IgD-negative memory B cell (primary cell): ENCODE measurements around the gene VTN. TPM values are rescaled to one million over a fixed set of nuclear protein-coding genes. Genes with fewer than 3 reads are reported as not detected.

Experiments
- H3K27ac Mint-ChIP-seq, 3 donors: one replicate each; pipeline ENCODE4 v1.8.0; 2020 to 2022; ENCODE audit warnings: mild to moderate bottlenecking in 3 of 3, mixed read lengths in 3 of 3, moderate library complexity in 1 of 3
- H3K27me3 Mint-ChIP-seq: one replicate; pipeline ENCODE4 v1.8.0; 2021; ENCODE audit warnings: mixed read lengths
- H3K36me3 Mint-ChIP-seq: one replicate; pipeline ENCODE4 v1.8.0; 2020; ENCODE audit warnings: mild to moderate bottlenecking, mixed read lengths
- H3K4me1 Mint-ChIP-seq, 3 donors: one replicate each; pipeline ENCODE4 v1.8.0; 2020 to 2022; ENCODE audit warnings: mixed read lengths in 3 of 3, mild to moderate bottlenecking in 1 of 3
- H3K4me3 Mint-ChIP-seq, 4 donors: one replicate each; pipeline ENCODE4 v1.8.0; 2020 to 2022; ENCODE audit warnings: mild to moderate bottlenecking in 4 of 4, mixed read lengths in 4 of 4, moderate library complexity in 3 of 4
- H3K9me3 Mint-ChIP-seq, 3 donors: one replicate each; pipeline ENCODE4 v1.8.0; 2020 to 2021; ENCODE audit warnings: mixed read lengths in 3 of 3, mild to moderate bottlenecking in 1 of 3
- polyA plus RNA-seq: library from polyadenylated mRNA; unstranded; fragments of 300-500 nt; fragmentation: Illumina TruSeq; gene quantifications from one replicate; pipeline ENCODE4 v1.2.3, GENCODE V29; 2021

Gene VTN
- polyA plus RNA-seq, 1 donor from 2014 or later, result not detected

DNA sequence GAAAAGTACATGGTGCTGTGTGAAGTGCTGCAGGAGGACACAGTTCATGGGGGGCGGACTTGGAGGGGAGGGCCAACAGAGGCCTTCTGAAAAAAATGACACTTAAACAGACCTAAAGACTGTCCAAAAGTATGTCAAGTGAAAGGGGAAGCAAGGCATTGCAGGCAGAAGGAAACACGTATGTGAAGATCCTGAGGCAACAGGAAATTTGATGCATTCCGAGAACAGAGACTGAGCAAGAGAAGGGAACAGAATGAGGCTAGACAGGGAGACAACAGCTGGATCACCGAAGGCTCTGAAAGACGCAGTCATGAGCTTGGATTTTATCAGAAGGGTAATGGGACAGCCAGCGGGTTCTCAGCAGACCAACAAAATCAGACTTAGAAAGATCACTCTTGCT, 35.9 kb downstream of the VTN start:
- Mint-ChIP-seq H3K27me3 (no peaks in the 10 kb centered on the region), H3K36me3 (peaks cover 6% of the 10 kb centered on the region), H3K27ac (peak overlapping the region; percentile 78 to 96 (median 89)), H3K4me1 (peaks cover 14 to 32% (median 30%) of the 10 kb centered on the region in 3 donors), H3K4me3 (peak overlapping the region; percentile 96 to 100 (median 98)), H3K9me3 (no peaks in the 10 kb centered on the region)

DNA sequence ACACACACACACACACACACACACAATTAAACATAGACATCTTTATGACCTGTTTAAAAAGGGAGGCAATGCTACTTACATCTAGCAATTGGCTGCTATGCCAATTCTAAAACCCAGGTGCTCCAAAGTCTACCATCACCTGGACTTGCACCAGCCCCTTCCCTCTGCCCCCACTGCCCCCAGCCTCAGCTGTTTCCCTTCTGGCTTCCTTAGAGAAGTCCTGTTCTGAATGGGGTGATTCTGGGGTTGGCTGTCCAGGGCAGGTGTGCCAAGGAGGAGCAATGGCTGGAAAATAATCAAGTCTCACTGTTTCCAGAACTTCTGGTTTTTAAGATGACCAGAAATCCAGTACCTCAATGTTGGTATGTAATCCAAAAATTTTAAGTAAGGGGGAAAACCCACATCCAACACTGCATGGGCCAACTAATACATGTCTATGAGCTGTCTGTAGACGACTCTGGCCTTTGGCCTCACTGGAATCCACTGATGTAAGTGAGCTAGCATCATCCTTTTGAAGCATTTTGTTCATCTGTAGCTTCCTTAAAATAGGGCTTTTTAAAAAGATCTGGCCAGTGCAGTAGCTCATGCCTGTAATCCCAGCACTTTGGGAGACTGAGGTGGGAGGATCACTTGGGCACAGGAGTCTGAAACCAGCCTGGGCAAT, 36.9 kb downstream of the VTN start:
- H3K4me3 Mint-ChIP-seq, result peak overlapping the region; percentile 12 to 100 (median 98)
- H3K27me3 Mint-ChIP-seq, result no peaks in the 10 kb centered on the region
- H3K4me1 Mint-ChIP-seq, result peaks cover 14 to 32% (median 25%) of the 10 kb centered on the region in 3 donors
- no peaks in the 10 kb centered on the region for H3K9me3 Mint-ChIP-seq
- H3K27ac Mint-ChIP-seq, result peak overlapping the region in 1 of 3 donors; percentile 89
- H3K36me3 Mint-ChIP-seq, result peaks cover 9% of the 10 kb centered on the region

DNA sequence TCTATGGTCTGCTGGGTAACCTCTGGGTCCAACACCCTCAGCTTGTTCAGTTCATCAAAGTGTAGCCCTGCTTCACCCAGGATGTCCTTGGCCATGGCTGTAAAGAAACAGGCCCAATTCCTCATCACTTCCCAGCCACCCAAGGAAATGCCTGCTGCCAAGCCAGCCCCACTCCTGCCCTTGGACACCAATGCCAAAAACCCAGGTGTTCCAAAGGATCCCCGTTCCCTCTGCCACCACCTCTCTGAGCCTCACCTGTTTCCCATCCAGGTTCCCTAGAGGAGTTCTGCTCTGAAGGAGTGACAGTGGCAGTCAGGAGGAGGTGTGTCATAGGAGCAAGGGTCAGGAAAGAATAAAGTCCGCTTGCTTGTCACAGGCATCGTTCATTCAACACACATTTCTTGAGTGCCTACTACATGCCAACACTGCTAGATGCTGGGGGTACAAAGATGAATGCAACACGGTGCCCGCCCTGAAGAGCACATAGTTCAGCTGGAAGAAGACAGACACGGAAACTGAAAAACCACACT, 38.2 kb downstream of the VTN start:
- peaks cover 8 to 26% (median 19%) of the 10 kb centered on the region in 3 donors for H3K4me1 Mint-ChIP-seq
- peaks cover 9% of the 10 kb centered on the region for H3K36me3 Mint-ChIP-seq
- H3K4me3 Mint-ChIP-seq, result peak overlapping the region in 1 of 4 donors; percentile 52
- no peaks in the 10 kb centered on the region for H3K27me3 Mint-ChIP-seq
- no peaks in the 10 kb centered on the region for H3K9me3 Mint-ChIP-seq
- no peak overlapping the region for H3K27ac Mint-ChIP-seq

DNA sequence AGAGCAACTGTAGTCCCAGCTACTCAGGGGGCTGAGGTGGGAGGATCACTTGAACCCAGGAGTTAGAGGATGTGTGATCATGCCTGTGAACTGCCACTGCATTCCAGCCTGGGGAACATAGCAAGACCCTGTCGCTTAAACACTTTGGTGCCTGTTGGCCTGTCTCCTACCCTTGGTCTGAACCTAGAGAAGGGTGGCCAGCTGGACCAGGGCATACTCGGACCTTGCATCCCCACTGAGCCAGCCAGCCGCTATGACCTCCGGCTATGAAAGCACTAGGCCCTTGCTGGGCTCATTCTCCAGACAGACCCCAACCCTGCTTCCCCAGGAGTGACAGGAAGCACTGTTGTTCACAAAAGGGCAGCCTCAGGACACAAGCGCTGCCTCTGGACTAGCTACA, 39.4 kb downstream of the VTN start:
- Mint-ChIP-seq H3K4me1 (peaks cover 5 to 15% (median 12%) of the 10 kb centered on the region in 3 donors), H3K27me3 (no peaks in the 10 kb centered on the region), H3K4me3 (peak overlapping the region in 1 of 4 donors; percentile 33), H3K9me3 (no peaks in the 10 kb centered on the region), H3K36me3 (peaks cover 9% of the 10 kb centered on the region), H3K27ac (no peak overlapping the region)

DNA sequence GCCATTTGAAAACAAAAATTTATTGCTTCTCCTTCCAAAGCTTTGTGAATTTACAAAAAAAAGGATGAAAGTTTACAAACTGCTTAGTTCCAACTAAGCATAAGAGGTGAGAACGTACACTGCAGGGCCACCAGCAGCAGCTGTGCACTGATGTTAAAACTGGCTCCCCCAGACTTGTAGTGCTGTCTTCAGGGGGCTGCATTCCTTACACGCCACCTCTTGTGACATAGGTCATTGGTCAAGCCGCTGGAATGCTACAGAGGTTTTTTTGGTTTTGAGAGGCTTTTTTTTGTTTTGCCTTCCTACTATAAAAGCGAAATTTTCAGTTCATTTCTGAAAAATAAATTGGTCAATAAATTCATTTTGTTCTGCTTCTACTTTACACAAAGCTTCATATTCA, 41.8 kb downstream of the VTN start:
- H3K27me3 Mint-ChIP-seq, result no peaks in the 10 kb centered on the region
- no peaks in the 10 kb centered on the region for H3K9me3 Mint-ChIP-seq
- peak overlapping the region in 1 of 4 donors; percentile 20 for H3K4me3 Mint-ChIP-seq
- no peak overlapping the region for H3K27ac Mint-ChIP-seq
- peaks cover 0 to 2% (median 2%) of the 10 kb centered on the region in 3 donors for H3K4me1 Mint-ChIP-seq
- peaks cover 9% of the 10 kb centered on the region for H3K36me3 Mint-ChIP-seq

DNA sequence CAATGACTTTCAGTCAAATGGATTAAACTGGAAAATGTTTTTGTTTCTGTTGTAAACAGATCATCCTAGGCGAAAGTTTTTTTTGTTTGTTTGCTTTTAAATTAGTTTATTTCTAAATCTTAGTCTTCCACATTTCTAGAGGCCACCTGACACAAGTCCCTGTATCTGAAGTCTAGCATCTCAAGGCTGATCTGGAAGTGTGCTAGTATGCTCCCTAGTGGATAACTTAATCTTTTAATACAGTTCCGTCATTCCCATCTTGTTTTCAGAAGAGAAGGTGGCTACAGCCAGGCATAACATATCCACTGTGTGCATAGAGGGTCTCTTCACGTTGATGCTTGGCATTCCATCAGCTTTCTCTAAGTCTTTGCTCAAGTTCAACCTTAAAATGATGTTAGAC, 42.4 kb downstream of the VTN start:
- Mint-ChIP-seq H3K4me3 (peak overlapping the region in 1 of 4 donors; percentile 20), H3K36me3 (peaks cover 9% of the 10 kb centered on the region), H3K27me3 (no peaks in the 10 kb centered on the region), H3K4me1 (peaks cover 0 to 2% (median 2%) of the 10 kb centered on the region in 3 donors), H3K27ac (no peak overlapping the region), H3K9me3 (no peaks in the 10 kb centered on the region)

DNA sequence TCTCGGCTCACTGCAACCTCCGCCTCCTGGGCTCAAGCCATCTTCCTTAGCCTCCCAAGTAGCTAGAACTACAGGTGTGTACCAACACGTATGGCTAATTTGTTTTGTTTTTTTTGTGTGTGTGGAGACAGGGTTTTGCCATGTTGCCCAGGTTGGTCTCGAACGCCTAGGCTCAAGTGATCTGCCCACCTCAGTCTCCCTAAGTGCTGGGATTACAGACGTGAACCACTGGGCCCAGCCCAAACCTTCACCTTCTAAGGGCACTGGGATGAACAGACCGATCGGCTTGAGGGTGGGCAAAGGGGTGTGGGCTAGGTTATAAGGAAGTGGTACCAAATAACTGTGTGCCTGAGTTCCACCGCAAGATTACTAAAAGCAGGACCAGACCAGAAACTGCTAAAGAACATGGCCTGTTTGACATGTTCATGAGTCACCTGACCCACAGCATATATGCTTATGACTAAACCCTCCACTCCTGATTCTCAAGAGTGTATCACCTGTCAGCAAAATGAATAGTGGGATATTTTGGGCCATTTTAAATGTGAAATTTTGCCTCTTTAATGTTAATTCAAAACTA, 43.0 kb downstream of the VTN start:
- Mint-ChIP-seq H3K27me3 (no peaks in the 10 kb centered on the region), H3K27ac (peak overlapping the region in 1 of 3 donors; percentile 50), H3K4me3 (no peak overlapping the region), H3K9me3 (no peaks in the 10 kb centered on the region), H3K4me1 (peaks cover 0 to 2% (median under 1%) of the 10 kb centered on the region in 3 donors), H3K36me3 (peaks cover 9% of the 10 kb centered on the region)

DNA sequence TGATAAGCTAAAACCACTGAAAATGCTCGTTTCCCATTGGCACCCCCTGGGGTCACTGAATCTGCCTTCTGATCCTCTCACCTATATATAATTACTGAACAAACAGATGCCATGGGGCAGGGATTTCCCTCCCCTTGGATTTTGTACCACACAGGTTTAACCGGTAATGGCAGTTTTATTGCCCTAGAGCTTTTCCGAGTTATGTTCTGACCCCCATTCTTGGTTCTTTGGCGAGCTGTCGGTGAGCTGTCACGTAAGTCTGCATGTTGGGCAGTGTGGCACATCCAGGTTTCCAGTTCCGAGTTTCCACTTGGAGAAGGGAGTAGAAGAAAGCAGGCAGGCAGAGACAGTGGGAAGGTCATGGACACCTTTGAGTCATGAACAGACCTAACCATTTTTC, 44.0 kb downstream of the VTN start:
- Mint-ChIP-seq H3K9me3 (no peaks in the 10 kb centered on the region), H3K36me3 (peaks cover 6% of the 10 kb centered on the region), H3K4me1 (peaks cover 0 to 2% (median 0%) of the 10 kb centered on the region in 3 donors), H3K27me3 (no peaks in the 10 kb centered on the region), H3K4me3 (no peak overlapping the region), H3K27ac (no peak overlapping the region)

DNA sequence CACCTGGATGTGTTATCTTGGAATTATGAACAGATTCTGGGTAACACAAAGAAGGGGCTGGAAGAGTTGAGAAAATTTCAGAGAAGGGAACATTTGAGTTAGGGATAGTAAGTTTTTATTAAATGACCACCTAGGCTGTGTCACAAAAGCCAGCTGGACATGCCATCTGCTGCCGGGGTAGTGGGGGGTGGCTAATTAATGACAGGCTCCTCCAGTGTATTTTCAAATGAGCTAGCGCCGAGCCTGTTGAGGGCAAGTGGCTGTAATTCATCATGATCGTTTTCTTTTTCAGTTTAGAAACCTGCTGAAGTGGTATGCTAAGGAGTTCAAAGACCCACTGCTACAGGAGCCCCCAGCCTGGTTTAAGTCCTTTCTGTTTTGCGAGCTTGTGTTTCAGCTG, 44.9 kb downstream of the VTN start:
- Mint-ChIP-seq H3K36me3 (peaks cover 3% of the 10 kb centered on the region), H3K9me3 (no peaks in the 10 kb centered on the region), H3K4me3 (no peak overlapping the region), H3K4me1 (peaks cover 1 to 3% (median 2%) of the 10 kb centered on the region in 3 donors), H3K27ac (no peak overlapping the region), H3K27me3 (no peaks in the 10 kb centered on the region)

DNA sequence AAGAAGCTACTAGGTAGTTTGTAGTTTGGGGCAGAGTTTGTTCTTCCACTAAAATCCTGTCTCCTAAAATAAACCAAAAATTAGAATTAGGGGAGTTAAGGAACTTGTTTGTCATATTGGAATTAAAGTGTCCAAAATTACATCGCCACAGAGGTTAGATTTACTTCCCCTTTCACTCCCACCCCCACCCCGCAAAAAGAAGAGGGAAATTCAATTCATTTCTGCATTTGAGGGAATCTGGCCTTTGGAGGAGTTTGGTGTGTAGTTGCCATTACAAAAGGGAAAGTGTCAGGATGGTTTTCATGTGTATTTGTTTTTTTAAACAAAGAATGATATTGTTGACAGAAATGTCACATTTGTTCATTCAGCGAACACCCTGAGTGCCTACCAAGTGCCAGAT, 45.3 kb downstream of the VTN start:
- H3K4me3 Mint-ChIP-seq, result no peak overlapping the region
- H3K9me3 Mint-ChIP-seq, result no peaks in the 10 kb centered on the region
- H3K27ac Mint-ChIP-seq, result no peak overlapping the region
- peaks cover 3% of the 10 kb centered on the region for H3K36me3 Mint-ChIP-seq
- H3K27me3 Mint-ChIP-seq, result no peaks in the 10 kb centered on the region
- peaks cover 6 to 7% (median 6%) of the 10 kb centered on the region in 3 donors for H3K4me1 Mint-ChIP-seq

DNA sequence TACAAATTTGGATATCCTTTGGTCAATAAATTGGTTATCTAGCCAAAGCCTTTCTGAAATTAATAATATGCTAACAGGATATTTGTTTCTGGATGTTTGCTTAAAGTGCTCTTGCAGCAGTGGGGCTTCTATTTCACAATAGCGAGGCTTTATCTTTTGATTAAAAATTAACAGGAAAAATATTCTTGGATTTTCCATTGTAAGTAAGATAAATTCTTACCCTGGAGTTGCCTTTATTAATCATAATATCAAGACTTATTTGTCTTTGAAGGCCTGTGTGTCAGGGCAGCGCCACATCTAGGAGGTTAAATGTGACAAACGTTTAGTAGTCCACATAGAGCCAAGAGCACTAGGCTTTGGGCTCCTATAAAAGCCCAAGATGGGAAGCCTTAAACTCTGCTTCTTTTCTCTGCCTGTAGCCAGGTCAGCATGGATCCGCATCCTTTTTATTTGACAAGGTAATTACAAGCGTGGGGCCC, 45.8 kb downstream of the VTN start:
- Mint-ChIP-seq H3K4me3 (no peak overlapping the region), H3K27ac (no peak overlapping the region), H3K36me3 (peaks cover 3% of the 10 kb centered on the region), H3K27me3 (no peaks in the 10 kb centered on the region), H3K4me1 (peaks cover 6 to 10% (median 10%) of the 10 kb centered on the region in 3 donors), H3K9me3 (no peaks in the 10 kb centered on the region)

DNA sequence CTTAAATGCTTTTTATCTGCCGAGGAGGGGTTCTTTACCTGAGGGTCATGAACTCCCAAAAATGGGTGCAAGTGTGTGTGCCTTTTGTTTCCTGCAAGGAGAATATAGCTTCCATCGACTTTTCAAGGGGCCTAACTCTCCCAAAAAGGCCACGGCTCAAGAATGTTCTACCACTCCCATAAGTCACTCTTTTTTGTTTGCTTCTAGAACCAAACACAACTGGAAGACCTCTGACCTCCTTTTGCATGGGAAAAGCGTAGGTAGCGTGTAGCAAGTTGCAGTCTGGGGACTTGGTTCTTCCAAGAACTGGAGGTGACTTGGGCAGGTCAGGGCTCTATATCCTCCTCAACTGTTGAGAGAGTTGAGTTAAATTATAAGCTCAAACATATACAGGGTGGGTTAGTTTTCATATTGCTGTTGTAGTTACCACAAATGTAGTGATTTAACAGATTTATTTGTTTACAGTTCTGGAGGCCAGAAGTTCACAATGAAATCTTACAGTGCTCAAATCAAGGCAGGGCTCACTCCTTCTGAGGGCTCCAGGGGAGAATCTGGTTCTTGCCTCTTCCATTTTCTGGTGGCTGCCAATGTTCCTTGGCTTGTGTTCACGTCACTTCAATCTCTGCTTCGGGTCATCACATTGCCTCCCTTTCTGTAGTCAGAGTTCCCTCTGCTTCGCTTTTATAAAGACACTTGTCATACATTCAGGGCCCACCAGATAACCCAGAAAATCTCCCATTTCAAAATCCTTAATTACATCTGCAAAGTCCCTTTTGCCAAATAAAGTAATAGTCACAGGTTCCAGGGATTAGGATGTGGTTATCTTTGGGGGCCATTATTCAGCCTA, 49.7 kb downstream of the VTN start:
- H3K4me3 Mint-ChIP-seq, result peak overlapping the region; percentile 85 to 95 (median 92)
- peak overlapping the region in 2 of 3 donors; percentile 47 to 66 for H3K27ac Mint-ChIP-seq
- no peaks in the 10 kb centered on the region for H3K9me3 Mint-ChIP-seq
- no peaks in the 10 kb centered on the region for H3K36me3 Mint-ChIP-seq
- no peaks in the 10 kb centered on the region for H3K27me3 Mint-ChIP-seq
- H3K4me1 Mint-ChIP-seq, result peaks cover 10 to 16% (median 13%) of the 10 kb centered on the region in 3 donors

DNA sequence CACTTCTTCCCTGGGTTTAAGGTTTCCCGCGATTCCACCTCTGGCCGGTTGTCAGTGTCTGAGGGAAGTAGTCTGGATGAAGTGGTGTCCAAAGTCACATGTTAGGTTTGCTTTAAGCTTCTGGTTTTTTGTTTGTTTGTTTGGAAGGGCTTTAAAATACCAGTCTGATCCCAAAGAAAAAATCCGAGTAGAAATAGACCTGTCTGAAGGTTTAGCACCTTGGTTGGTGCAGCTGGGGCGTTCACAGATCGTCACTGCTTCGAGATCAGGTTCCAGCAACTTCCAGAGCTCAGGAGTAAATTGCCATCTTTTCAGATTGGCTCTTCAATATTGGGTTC, 50.5 kb downstream of the VTN start:
- peak overlapping the region in 1 of 3 donors; percentile 73 for H3K27ac Mint-ChIP-seq
- H3K27me3 Mint-ChIP-seq, result no peaks in the 10 kb centered on the region
- H3K4me3 Mint-ChIP-seq, result peak overlapping the region; percentile 85 to 95 (median 92)
- peaks cover 10 to 16% (median 12%) of the 10 kb centered on the region in 3 donors for H3K4me1 Mint-ChIP-seq
- H3K9me3 Mint-ChIP-seq, result no peaks in the 10 kb centered on the region
- H3K36me3 Mint-ChIP-seq, result no peaks in the 10 kb centered on the region

DNA sequence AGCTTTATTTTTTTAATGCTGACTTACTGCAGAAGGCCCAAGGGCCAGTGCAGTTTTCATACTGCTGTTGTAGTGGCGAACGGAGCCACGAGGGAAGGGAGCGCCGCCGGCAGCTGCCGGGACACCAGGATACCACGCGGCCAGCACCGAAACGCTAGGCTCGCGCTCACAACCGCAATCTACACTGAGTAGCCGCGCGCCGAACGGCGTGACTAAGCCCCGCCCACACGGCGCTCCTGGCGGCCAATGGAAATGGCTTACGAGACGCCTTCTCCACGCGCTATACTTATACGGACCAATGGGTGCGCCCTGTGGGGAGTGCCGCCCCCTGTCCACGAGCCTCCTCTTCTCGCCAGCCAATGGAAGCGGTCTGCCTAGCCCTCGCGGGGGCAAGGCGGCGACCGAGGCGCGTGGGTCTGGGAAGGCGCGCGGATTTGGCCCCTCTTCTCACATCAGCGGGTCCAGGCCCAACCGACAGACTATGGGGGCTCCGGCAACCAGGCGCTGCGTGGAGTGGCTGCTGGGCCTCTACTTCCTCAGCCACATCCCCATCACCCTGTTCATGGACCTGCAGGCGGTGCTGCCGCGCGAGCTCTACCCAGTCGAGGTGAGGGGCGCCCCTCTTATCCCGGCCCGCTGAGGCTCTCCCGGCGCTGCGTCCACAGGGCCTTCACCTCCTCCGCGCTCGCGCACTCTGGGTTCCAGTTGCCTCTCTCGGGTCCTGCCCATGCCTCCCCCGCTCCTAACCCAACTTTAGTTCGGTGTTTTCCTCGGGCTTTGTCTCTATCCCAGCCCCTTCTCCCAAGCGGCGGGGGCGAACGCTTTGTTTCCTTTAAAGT, 51.1 kb downstream of the VTN start, which contains the start of gene TMEM97:
Gene TMEM97 (plus strand): TSS at position 442 of the 839 bp plus-strand sequence. CDS start 40 bp downstream, at position 482.
- Mint-ChIP-seq H3K4me3 (peak within 1 kb of the TSS; percentile 85 to 95 (median 92)), H3K27me3 (no peaks in the 10 kb centered on the region), H3K4me1 (peaks cover 10 to 16% (median 11%) of the 10 kb centered on the region in 3 donors)

More for the DNA sequence above, 51.1 kb downstream of the VTN start, which contains the start of gene TMEM97:
- no peaks in the 10 kb centered on the region for H3K36me3 Mint-ChIP-seq
- peak within 1 kb of the TSS; percentile 66 to 89 (median 82) for H3K27ac Mint-ChIP-seq
- H3K9me3 Mint-ChIP-seq, result no peaks in the 10 kb centered on the region
